ENCODE results near the gene SYCP2. TPM values are rescaled to one million over a fixed set of nuclear protein-coding genes. Genes with fewer than 3 reads are reported as not detected.

The SYCP2 gene
- total and polyA plus RNA-seq, 2 of the 8 experiments (the other 6 are each of a cell fraction or from before 2014, with no cell fraction given), result 0.02 to 0.50 TPM

GRCh38 chr20:59954718-59955117 is 21.3 kb upstream of the SYCP2 start:
- 88% methylated on average over 4 of the region's 4 CpGs; no CpG with 5 or more reads in 1 of the 2 experiments for WGBS, 2 experiments (ENCODE audit: extremely low coverage in 1 of 2, insufficient coverage in 1 of 2, insufficient read length in 1 of 2, insufficient replicate concordance in 2 of 2, low coverage in 1 of 2, low lambda C conversion rate in 2 of 2, missing lambda C conversion rate in 1 of 2)
- Histone ChIP-seq H3K4me2 (ENCODE audit: insufficient read depth in 1 of 2, low read depth in 2 of 2, low read length in 2 of 2) (no peak overlapping the region), H2AK5ac (ENCODE audit: low read depth, low read length) (no peak overlapping the region), H3K36me3 (ENCODE audit: control insufficient read depth in 2 of 4, insufficient read depth in 4 of 4, low read length in 3 of 4) (no peaks in the 10 kb centered on the region), H3K4ac (replicated peaks; ENCODE audit: insufficient read length, low read depth, low read length) (no peak overlapping the region), H4K8ac (ENCODE audit: extremely low read depth, insufficient read depth, low read length) (no peak overlapping the region), H3K4me1 (replicated peaks in 1 of 4; ENCODE audit: control insufficient read depth in 3 of 4, insufficient read depth in 4 of 4, low read length in 3 of 4) (0 out of 7 replicates have a peak, but pooled peaks cover 0 to 2% (median 0%) of the 10 kb centered on the region in 4 experiments), H4K91ac (replicated peaks; ENCODE audit: insufficient read length, low read length) (no peak overlapping the region), H3K23me2 (ENCODE audit: low read depth, low read length) (no peaks in the 10 kb centered on the region), H3K79me1 (ENCODE audit: low read depth, low read length) (no peaks in the 10 kb centered on the region), H3K56ac (replicated peaks; ENCODE audit: insufficient read length, low read depth, low read length) (no peak overlapping the region), H2BK5ac (ENCODE audit: low read depth, low read length) (no peak overlapping the region), H3K9ac (replicated peaks in 1 of 4; ENCODE audit: extremely low read depth in 1 of 4, low read depth in 3 of 4, low read length in 3 of 4) (no peak overlapping the region), H3K14ac (ENCODE audit: insufficient read length) (no peak overlapping the region), H3K18ac (ENCODE audit: extremely low read depth, low read length) (no peak overlapping the region; the same call in 1 of the 2 replicates), H2BK15ac (ENCODE audit: low read length) (no peak overlapping the region), H4K20me1 (replicated peaks in 1 of 2; ENCODE audit: control insufficient read depth in 1 of 2, insufficient read depth in 2 of 2, low read length in 2 of 2) (peaks cover 0 to 1% of the 10 kb centered on the region in 2 experiments), H3K27me3 (replicated peaks in 1 of 4; ENCODE audit: control insufficient read depth in 3 of 4, extremely low read depth in 1 of 4, insufficient read depth in 3 of 4, low read length in 3 of 4) (no peaks in the 10 kb centered on the region; a peak in 2 of 7 replicates), H3K79me2 (ENCODE audit: control insufficient read depth in 1 of 2, insufficient read depth in 2 of 2, low read length in 2 of 2) (no peaks in the 10 kb centered on the region), H2AFZ (ENCODE audit: low read length) (no peak overlapping the region), H2BK12ac (ENCODE audit: low read depth, low read length) (no peak overlapping the region), H3K27ac (ENCODE audit: low read depth, low read length) (no peak overlapping the region), H2BK120ac (replicated peaks; ENCODE audit: low read depth, low read length) (no peak overlapping the region), H3K23ac (ENCODE audit: insufficient read length) (no peak overlapping the region), H2BK20ac (ENCODE audit: low read length) (no peak overlapping the region), H4K5ac (ENCODE audit: insufficient read length, low read depth, low read length) (no peak overlapping the region), H3K9me3 (ENCODE audit: insufficient read depth in 2 of 2, low read depth in 1 of 2, low read length in 1 of 2) (no peaks in the 10 kb centered on the region), H3K4me3 (ENCODE audit: extremely low read depth in 1 of 4, insufficient read depth in 2 of 4, low read depth in 3 of 4, low read length in 4 of 4) (no peak overlapping the region)
- FAIRE-seq, result no peak
- ChIA-PET CTCF (ENCODE audit: partially characterized antibody) (interaction anchor here (0.8 to 3.3 kb wide), 10 partner anchors 9 to 973 kb away, joined by 3 to 18 read pairs (median 4); no protein-coding TSS in a partner anchor), POLR2A (ENCODE audit: partially characterized antibody) (interaction anchor here (1.5 to 2.3 kb wide), 2 partner anchors 10 to 15 kb away, joined by 5 to 8 read pairs; partner anchors contain the start of genes FAM217B and PPP1R3D)
- DNase-seq (ENCODE audit: low read depth in 1 of 2, low spot score in 2 of 2), result no peak
- TF ChIP-seq CHD1 (IDR thresholded peaks at IDR 0.05; ENCODE audit: low read depth, low read length), result no peak
- no peak for TF ChIP-seq EZH2 (IDR thresholded peaks at IDR 0.05; ENCODE audit: low read depth, low read length, severe bottlenecking)
- no peak for TF ChIP-seq BACH1 (IDR thresholded peaks at IDR 0.05; ENCODE audit: low read length)
- TF ChIP-seq KDM4A (IDR thresholded peaks at IDR 0.05; ENCODE audit: low read depth, low read length, severe bottlenecking), result no peak
- TF ChIP-seq RFX5 (IDR thresholded peaks at IDR 0.05; ENCODE audit: borderline replicate concordance, low read depth, low read length), result no peak
- TF ChIP-seq EGR1 (IDR thresholded peaks at IDR 0.05; ENCODE audit: borderline replicate concordance, low read depth, low read length), result no peak
- no peak for TF ChIP-seq ASH2L (IDR thresholded peaks at IDR 0.05; ENCODE audit: low read length)
- no peak for TF ChIP-seq ZNF274 (IDR thresholded peaks at IDR 0.05; ENCODE audit: borderline replicate concordance, extremely low read depth, low read length)
- no peak for TF ChIP-seq CHD2 (IDR thresholded peaks at IDR 0.05; ENCODE audit: low read length)
- TF ChIP-seq RXRA (IDR thresholded peaks at IDR 0.05; ENCODE audit: insufficient read depth, low read depth, low read length), result no peak
- TF ChIP-seq FOSL1 (IDR thresholded peaks at IDR 0.05; ENCODE audit: insufficient read depth, low read depth, low read length), result no peak
- TF ChIP-seq SIN3A (conservative IDR thresholded peaks at IDR 0.05 in 1 of 2, IDR thresholded peaks at IDR 0.05 in 1 of 2; ENCODE audit: low read depth in 1 of 2, low read length in 2 of 2), result no peak
- no peak for TF ChIP-seq POLR2A (IDR thresholded peaks at IDR 0.05; ENCODE audit: control extremely low read depth in 1 of 2, low read depth in 2 of 2, low read length in 2 of 2)
- no peak for TF ChIP-seq JUND (IDR thresholded peaks at IDR 0.05; ENCODE audit: low read length)
- TF ChIP-seq CBX8 (IDR thresholded peaks at IDR 0.05; ENCODE audit: borderline replicate concordance, low read depth, low read length), result no peak

Measured in H1 (cell line).